GM19043 (cell line): ENCODE measurements around the gene PPIL1.

ENCODE experiments used
- ATAC-seq: cut with Tn5 transposase; IDR thresholded peaks from one replicate; pipeline ENCODE4 v1.9.1; 2021; ENCODE audit warnings: low read depth; ENCODE audit not compliant: unreplicated experiment

PPIL1 gene

DNA sequence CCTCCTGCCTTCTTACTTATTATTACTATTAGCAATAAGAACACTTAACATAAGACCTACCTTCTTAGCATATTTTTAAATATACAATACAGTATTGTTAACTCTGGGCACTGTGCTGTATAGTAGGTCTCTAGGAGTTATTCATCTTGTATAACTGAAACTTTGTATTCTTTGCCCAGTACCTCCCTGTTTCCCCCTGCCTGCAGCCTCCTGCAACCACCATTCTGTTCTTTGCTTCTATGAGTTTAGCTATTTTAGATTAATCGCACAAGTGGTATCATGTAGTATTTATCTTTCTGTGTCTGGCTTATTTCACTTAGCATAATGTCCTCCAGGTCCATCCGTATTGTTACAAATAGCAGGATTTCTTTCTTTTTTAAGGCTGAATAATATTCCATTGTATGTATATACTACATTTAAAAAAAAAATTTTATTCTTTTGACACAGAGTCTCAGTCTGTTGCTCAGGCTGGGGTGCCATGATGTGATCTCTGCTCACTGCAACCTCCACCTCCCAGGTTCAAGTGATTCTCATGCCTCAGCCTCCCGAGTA is 15.6 kb upstream of the PPIL1 start:
- ATAC-seq: no peak

DNA sequence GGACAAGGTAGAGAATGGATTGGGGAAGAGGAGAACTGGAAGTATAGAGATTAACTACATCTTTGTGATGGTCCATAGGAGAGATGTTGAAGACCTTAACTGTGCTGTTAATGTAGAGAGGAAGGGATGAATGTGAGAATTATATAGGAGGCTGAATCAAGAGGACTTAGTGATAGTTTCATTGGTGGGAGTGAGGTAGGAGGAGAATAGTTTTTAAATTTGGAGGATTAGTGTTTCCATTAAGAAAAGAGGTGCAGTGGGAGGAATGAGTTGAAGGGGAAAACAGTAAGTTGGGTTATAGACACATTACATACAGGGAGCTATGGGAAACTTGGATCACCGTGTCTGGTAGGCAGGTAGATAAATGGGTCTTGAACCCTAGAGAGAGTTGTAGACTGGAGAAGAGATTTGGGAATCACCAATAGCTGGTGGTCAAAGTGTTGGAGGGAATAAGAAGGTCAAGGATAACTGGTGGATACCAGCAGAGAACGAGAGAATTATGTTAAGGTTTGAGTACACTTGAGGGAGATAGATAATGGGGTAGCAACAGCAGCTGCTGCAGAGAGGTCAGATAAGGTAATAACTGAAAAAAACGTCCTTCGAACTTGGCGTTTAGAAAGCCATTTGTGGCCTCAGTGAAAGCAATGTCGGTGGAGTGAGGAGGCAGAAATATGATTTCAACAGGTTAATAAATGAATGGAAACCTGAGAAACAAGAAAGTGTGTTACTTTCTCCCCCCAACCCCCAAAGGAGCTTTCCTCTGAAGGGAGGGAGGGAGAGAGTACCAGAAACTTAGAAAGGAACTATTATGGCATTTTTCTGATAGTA is 14.3 kb upstream of the PPIL1 start:
- no peak for ATAC-seq

DNA sequence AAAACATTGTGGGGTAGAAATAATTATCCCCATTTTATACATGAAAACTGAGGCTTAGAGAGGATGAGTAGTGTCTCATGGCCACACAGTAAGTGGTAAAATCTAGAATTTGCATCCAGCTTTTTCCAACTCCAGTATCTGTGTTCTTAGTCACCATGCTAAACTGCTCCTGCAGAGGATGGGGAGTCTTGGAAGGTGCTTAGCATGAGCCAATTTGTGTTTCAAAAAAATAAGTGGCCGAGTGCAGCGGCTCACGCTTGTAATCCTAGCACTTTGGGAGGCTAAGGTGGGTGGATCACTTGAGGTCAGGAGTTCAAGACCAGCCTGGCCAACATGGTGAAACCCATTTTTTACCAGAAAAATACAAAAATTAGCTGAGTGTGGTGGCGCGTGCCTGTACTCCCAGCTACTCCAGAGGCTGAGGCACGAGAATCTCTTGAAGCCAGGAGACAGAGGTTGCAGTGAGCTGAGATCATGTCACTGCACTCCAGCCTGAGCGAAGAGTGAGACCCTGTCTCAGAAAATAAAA is 13.6 kb upstream of the PPIL1 start:
- no peak for ATAC-seq

DNA sequence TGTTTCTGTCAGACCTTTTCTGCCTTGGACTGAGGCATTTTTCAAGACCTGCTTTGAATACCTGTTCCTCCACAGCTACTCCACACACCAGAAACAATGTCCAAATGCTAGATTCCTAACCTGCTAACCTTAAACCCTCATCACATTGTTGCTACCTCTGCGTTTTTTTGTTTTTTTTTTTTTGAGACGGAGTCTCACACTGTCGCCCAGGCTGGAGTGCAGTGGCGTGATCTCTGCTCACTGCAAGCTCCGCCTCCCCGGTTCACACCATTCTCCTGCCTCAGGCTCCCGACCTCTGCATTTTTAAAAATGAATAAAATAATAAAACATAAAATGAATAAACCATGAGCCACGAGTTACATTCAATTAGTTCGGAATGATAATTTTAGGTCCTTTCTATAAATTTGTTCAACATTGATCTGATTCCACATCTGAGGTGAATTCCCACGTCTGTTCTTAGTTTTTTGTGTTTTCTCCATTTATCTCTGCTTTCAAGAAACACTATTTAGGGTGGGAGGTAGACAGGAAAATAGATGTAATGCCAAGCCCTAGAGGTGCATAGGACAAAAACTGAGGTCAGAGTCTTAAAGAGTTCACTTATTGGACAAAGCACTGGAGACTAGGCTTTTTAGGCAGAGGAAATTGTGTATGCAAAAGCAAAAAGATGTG is 12.5 kb upstream of the PPIL1 start:
- no peak for ATAC-seq

DNA sequence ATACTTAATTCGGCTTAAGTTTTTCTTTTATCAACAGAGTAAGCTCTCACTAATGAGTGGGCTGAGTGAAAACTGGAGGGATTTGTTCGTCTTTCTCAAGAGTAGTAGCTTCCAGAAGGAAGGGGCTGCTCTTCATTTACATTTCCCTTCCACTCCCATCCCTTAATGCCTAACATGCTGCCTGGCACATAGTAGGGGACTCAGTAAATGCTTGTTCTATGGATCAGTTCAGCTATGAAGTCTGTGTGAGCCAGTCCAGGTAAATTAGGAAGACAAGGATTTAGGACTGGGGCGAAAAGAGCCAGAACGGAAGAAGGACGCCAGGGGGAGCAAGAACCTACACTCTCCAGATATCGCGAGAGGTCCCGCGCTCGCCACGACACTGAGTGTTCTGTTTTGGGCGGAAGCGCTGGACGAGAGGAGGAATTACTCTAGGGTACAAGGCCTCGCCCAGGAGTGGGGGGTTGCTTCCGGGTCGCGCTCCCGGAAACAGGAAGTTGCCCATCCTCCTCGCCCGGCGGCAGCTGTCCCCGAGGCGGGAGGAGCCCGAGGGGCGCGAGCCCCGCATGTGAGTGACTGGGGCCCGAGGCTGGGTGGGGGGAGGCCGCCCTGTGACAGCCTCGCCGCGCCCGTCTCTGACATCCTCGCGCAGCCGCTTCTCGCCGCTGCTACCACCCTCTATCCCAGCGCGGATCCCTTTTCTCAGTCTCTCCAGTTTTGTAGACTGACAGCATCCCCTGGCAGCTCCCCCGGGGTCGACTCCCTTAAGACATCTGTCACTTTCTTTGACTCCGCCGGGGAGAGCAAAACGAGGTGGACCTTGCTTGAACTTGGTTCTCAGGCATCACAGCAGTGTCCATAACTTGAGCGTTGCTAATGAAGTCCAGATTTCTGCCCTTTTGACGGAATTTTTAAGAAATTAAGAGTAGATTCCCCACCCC is 11.1 kb upstream of the PPIL1 start, which contains the start of gene C6orf89:
Gene C6orf89, plus strand, starts transcription at position 492 of the 941 bp plus-strand sequence. CDS start 13,493 bp downstream, outside the sequence.
- ATAC-seq: peak; percentile 96

DNA sequence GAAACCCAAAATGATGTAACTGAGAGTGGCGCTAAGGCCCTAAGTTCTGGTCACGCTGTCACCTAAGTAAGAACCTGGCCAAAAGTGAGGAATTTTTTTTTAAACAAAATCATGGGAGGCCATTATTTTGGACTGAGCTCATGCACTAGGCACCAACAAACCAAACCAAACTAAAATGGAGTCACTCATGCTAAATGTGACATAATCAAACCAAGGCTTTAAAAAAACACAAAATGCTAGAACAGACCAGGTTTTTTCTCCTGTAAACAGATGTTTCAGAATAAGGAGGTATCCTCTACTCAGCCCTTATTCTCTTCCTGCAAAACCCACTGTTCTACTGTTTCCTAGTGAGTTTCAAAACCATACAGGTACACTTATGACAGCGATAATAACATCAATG is 10.0 kb upstream of the PPIL1 start:
- ATAC-seq: no peak

DNA sequence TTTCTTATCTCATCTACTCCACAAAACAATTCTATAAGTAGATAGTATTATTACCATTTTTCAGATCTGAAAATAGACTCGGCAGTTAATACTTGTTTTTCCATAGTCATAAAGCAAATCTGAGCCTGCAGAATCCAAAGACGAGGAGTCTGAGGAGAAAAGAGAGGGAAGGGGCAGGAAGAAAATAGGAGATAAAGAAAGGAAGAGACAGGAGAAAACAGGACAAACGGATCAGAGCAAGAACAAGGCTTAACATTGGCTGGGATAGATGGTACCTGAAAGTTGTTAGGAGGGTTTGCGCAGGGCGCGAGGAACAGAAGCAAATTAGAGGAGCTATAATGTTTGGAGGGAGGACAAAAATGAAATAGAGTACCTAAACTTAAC is 639 bp upstream of the PPIL1 start:
- ATAC-seq: no peak

DNA sequence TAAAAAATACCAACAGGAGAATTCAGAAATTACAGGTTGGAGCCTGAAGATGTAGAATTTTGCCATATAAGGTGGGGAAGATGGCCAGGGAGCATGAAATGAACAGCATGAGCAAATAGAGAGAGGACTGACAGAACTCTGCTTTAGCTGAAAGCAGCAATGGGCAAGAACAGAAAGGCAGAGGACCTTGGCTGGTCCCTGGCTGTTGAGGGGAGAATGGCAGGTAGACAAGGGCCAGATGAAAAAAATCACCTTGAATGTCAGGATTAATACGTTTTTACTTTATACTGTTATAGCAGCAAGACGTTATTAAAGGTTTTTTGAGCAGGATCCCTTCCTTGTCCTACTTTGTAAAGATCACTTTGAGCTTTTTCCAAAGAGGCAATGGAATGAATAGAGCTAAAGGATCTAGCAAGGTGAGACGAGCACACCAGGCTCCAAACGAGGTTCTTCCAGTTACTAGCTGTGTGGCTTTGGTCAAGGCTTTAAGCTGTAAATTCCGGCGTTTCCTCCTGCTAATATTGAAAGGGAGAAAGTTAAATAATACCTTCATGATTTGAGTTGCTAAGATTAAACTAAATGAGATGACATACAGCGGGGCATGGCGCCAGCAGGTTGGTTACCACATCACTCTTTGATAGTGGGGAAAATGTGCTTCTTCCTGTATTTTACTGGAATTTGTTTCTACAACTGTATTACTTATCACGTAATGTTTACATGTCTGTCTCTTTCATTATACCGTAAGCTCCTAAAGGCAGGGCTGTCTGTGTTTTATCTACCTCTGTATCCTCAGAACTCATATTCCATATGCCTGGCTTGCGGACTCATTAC is 776 bp downstream of the PPIL1 start:
- ATAC-seq: no peak

DNA sequence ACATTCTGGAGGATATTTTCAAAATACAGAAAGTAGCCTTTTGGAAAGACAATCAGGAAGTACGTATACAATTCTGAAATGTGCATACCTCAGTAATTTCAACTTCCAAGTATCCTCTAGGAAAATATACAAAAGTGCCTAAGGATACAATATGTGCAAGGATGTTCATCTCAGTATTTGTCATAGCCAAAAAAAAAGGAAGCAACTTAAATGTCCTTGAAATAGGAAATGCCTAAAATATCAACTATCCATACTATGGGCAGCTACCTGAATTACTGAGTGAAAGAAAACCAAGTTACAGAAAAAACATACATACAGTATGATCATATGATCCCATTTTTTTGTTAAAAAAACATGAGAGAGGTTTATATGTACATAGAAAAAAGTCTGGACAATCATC is 1.5 kb downstream of the PPIL1 start:
- ATAC-seq: no peak

DNA sequence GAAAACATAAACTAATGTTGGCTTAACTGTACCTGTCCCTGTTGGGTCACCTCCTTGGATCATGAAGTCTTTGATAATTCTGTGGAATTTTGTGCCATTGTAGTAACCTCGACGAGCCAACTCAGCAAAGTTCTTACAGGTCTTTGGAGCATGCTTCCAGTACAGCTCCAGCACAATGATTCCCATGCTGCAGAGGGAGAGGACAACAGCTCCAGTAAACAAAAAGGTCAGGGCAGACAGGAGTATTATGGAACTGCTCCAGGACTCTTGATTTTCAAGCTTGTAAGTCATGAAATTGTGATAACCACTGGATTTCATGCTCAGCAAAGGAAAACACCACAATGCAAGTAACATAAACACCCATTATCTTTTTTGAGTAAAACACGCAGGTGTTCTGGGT is 2.9 kb downstream of the PPIL1 start:
- no peak for ATAC-seq

DNA sequence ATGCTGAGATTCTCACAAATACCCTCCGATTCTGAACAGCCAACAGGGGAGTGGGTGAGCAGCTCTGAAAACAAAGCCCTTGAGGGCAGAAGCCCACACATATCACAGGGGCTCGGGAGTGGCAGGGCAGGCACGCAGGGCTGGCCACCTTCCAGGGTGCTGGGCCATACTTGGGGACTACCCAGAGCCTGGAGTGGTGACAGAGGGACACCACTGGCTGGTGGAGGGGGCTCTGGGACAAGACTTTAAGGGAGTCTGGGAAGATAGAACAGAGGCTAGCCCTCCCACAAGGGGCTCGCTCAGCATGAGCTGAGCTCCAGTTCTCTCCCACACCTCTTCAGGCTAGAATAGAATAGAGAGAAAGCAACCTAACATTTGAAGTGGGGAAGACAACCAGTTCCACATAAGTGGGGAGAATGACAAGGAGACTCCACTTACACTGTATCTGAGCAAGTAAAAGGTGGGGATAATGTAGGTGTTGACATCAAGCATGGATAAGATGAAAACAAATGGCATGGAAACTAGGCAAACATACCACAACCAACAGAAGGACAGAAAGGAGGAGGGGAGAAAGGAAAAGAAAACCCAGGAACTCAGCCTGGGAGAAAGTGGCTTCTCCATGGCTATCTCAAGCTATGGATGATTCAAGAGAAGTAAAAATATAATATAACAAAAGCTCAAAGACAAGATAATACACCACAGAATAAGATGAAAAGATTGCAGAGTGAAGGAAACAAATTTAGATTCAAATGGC is 7.0 kb downstream of the PPIL1 start:
- no peak for ATAC-seq

DNA sequence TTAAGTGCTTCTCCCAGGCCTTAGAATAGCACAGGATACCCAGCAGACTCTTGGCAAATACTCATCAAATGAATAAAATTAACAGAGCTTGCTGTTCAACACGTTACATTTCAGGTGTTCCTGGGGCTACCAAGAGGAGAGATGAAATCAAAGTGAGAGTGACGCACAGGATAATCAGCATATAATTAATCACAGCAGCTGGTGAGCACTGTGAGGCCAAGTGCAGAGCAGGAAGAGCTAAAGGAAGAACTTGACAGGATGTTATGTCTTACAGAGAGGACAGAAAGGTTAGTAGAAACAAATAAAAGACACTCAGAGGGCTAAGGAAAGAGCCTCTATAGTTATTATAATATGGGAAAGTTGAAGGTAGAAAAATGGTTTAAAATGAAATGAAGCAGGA is 8.8 kb downstream of the PPIL1 start:
- ATAC-seq: no peak

DNA sequence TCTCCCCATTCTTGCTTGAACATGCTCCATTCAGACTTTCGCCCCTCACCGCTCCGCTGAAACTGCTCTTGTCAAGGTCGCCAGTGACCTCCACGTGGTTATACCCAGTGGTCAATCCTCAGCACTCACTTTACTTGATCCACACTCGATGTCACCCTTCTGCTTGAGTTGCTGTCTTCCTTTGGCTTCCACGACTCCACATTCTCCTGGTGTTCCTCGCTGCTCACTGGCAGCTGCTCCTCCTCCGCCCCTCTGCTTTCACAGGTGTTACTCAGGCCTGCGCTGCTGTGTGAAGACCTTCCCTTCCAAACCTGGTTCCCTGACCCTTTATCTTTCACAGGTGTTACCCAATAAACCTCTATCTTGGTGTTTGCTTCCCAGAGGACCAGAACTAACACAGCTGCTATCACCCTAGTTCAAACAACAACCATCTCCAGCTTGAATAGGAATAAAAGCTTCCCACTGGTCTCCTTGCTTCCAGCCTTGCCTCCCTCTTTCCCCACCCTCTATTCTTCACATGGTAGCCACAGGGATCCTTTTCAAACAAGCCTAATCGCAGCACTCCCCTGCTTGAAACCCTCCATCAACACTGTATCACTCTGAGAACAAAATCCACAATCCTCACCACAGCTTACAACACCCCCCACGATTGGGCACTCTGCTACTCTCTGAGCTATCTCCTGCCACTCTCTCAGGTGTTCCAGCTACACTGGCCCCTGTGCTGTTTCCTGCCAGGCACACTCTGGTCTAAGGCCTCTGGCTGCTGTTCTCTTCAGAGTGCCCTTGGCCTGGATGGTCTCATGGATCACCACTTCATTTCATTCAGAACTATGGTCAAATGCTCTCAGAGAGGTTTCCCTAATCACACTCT is 10.7 kb downstream of the PPIL1 start:
- ATAC-seq: no peak

DNA sequence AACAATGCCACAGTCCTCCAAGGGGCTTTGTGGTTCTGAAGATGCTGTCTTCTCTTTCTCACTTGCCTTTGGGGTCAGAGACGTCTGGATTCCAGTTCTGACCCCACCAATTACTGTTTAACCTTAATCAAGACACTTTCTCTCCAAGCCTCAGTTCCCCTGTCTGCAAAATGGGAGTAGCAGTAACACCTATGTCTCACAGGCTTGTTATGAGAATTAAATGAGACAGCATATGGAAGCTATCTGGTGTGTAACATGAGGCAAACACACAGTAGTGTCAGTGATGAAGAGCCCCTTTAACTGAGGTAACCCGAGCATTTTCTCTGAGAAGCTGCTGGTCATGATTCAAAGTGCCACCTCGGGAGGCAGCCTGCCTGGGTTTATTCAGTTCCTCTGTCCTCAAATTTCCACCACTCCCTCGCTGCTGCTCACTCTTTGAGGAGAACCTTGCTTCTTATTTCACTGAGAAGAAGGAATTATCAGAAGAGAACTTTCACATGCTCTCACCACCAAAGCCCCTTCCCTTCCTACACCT is 11.7 kb downstream of the PPIL1 start:
- ATAC-seq: no peak

DNA sequence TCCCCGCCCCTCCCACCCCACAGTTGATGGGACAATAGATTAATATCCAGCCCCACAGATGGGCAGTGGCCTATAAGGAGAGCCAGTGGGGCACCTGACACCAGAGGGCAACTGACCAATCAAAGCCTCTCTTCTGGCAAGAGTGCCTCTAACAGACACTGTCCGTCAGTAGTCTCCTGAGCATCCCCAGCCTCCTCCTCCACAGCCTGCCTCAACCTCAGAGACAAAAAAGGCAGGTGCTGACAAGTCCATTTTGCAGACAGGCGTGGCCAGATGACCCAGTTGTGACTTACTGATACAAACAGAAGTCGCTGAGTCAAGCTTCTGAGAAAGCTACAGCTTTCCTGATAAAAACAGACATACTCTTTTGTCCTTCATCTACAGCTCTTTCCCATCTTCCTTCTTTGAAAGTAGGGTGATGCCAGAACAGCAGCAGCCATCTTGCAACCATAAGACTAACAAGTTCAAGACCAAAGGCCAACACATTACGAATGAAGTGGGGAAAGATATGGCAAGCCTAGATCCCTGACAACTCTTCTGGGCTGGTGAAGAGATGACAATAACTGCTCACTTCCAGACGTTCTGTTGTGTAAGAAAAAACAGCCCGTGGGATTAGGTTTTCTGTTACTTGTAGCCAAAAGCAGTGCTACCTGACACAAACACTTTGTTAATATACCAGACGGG is 12.3 kb downstream of the PPIL1 start:
- no peak for ATAC-seq

DNA sequence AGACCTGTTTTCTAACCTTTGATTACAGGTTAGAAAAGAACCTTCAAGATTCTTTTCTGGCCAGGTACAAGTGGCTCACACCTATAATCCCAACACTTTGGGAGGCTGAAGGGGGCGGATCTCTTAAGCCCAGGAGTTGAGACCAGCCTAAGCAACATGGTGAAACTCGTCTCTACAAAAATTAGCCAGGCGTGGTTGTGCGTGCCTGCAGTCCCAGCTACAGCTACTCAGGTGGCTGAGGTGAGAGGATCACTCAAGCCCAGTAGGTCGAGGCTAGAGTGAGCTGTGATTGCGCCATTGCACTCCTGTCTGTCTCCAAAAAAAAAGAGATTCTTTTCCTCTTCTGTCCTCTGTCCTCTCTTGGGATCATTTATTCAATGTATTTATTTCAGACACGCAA is 14.5 kb downstream of the PPIL1 start:
- ATAC-seq: no peak

DNA sequence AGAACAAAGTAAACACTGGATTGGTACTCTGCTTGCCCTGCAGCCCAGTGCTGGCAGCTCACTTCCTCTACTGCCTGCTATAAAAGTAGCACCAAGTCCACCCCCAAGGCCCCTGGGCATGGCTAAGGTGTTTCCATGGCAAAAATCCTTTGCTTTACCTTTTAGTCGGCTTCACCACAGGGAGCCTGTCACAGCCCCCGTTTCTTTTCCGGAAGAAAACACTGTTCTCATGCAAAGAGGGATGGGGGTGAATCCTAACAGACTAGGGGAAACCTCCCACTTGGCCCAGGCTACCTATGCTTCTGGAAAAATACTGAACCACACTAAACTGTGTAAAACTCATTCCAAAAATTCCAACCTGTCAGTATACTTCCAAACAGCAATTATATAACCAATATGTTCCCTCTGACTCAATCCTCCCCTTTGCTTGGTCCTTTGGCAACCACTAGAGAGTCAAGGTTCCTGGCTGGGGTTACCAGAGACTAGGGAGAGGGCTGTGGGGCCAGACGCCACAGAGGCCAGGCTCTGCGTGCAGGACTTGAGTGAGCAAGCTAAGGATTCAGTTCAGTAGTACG is 16.1 kb downstream of the PPIL1 start:
- no peak for ATAC-seq
